OCI-M2 (cell line): ENCODE measurements around the gene PTPRG.
"Not testable (repeated sequence)": the region's sequence is repeated elsewhere in the genome, so short reads cannot be mapped to it uniquely, and the experiment has no call there.

ENCODE experiments used
- DNase-seq: peaks from one replicate; lab custom pipeline; 2025; ENCODE audit not compliant: unreplicated experiment; lab: John Stamatoyannopoulos, UW

Gene PTPRG

GRCh38 chr3:61715886-61716527 lies 154.6 kb downstream of the PTPRG start:
- DNase-seq: no peak

- not testable (repeated sequence) for DNase-seq
Observed at GRCh38 chr3:61716693-61717092, 155.3 kb downstream of the PTPRG start.

DNA sequence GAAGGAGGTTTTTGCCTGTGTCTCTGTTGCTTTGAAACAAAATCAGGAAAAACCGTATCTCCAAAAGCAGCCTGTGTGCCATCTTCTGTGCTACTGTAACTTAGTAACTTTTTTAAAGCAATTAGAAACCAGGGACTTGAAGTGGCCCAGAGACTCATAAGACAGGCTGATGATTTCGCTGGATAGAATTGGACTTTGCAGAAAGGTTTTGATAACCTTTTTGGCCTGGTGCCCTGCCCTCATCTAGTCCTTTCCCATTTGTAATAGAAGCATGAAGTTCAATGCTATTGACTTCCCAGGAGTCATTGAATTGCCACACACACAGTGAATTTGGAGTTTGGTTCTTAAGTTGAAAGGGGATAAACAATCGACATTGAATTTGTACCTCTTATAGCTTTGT lies 157.2 kb downstream of the PTPRG start:
- no peak for DNase-seq

GRCh38 chr3:61719278-61719977 lies 158.1 kb downstream of the PTPRG start:
- DNase-seq: no peak

- no peak for DNase-seq
Observed at GRCh38 chr3:61723038-61723437, 161.7 kb downstream of the PTPRG start.

GRCh38 chr3:61724183-61724582 lies 162.8 kb downstream of the PTPRG start:
- DNase-seq: no peak

GRCh38 chr3:61724801-61725200 lies 163.4 kb downstream of the PTPRG start:
- DNase-seq: no peak

DNA sequence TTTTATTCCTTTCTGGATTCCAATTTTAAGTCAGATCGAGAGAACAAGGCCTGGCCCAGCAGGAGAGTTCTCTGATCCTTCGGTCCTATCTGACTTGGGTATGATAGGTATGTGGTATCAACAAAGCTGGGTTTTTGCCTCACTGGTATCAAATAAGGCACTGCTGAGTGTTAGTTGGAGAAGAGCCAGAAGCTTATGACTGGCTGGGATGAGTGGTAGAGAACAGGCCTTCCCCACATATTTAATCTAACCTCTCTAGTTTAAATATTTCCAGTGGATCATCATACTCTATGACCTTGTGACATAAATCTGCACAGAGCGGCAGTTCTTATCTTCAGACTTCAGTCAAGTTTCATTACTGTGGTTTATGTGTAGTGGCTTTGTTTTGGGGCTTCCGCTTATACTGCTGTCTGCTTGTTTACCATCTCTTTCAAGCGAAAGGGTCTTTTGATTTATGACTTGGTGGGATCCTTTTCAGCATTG lies 164.5 kb downstream of the PTPRG start:
- no peak for DNase-seq

GRCh38 chr3:61727435-61727834 lies 166.1 kb downstream of the PTPRG start:
- DNase-seq: no peak

GRCh38 chr3:61729038-61729634 lies 167.8 kb downstream of the PTPRG start:
- DNase-seq: no peak

DNA sequence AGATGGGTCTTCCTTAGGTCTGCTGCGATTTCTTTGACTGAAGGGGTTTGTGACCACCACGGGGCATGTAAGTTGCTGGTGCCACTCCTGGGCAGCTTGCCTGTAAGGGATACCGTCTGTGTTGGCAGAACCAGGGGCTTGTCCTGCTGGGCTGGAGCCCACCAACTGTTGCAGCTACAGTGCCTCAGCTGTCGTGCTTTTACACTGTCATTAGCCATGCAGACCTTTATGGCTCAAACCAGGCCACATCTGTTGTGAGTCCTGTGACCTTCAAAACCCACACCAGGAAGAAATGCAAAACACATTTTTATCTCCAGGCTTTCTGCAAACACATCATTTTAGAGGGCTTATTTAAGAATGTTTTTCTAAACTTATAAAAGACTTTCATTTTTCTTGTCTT lies 168.7 kb downstream of the PTPRG start:
- no peak for DNase-seq

DNA sequence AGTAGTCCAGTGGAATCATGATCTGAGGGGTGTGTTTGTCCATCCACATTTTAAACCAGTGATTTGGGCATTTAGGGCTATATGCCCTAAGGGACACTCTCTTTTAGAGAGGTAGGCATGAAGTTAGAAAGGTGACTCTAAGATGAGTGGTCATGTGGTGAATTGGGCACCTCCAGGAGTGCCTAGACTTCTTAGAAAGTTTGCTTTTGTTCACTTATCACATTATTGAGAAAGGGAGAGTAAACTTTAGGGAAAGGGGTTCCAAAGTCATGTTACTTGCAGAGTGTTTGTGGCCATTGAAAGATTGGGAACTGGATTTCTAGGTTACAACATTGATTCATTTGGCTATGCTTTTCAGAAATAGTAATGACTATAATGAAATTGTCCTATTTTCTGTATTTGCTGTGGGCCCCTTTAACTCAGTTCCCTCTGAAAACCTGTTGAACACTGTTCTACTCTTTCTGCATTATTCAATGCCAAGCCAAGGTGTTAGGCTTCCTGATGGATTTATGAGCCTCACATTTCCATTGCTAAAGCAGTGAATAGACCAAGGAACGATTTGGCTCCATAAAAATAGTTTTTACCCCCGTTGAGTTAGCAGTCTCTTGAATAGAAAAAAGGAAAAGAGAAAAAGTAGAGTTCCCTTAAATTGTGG lies 169.3 kb downstream of the PTPRG start:
- DNase-seq: no peak

DNA sequence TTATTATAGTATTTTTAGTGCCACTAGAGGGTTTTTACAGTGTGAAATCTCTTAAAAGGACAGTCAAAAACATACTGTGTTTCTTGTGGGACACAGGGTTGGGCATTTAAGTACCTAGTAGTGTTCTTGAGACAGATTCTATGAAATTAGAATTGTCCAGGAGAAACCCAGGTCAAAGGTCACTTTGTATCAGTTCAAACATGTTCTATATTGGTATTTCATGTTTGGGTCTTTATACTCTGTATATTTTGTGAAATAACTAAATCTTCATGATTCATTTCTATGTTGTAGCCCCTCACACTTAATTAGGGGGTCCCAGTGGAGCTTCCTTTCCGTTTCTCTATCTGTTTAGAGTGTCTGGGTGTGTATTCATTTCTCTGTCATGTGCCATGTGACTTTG lies 171.6 kb downstream of the PTPRG start:
- DNase-seq: no peak

DNA sequence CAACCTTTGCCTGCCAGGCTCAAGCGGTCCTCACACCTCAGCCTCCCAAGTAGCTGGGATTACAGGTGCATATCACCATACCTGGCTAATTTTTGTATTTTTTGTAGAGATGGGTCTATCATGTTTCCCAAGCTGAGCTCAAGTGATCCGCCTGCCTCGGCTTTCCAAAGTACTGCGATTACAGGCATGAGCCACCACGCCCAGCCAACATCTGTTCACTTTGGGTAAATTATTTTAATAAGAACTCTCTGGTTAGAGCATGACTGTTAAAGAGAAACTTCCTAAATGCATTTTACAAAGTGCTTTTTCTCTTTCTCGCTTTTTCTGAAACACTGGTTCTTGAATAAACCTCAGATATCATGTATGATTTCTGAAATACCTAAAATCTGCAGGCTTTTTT lies 172.5 kb downstream of the PTPRG start:
- DNase-seq: no peak

- DNase-seq: no peak
Observed at GRCh38 chr3:61734749-61735686, 173.6 kb downstream of the PTPRG start.

GRCh38 chr3:61736506-61736905 lies 175.1 kb downstream of the PTPRG start:
- DNase-seq: no peak

DNA sequence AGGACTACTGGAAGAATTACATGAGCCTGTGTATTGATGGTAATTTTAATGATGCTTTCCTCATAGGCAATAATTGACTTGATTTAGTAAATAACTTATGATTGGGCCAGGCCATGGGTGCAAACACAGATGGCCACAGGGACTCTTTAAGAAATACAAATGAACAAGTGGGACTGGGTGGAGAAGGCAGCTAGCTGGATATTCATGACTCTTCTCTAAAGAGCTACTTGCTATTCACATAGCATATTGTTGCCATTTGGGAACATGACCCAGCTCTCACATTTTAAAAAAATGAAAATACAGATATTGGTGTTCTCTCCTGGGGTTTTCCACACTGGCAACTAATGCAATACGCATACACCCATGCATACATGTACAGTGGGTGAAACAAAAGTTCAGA lies 178.3 kb downstream of the PTPRG start:
- no peak for DNase-seq

- DNase-seq: no peak
Observed at GRCh38 chr3:61740494-61740893, 179.1 kb downstream of the PTPRG start.

- DNase-seq: no peak
Observed at GRCh38 chr3:61741551-61741950, 180.2 kb downstream of the PTPRG start.

- DNase-seq: no peak
Observed at GRCh38 chr3:61742006-61742405, 180.6 kb downstream of the PTPRG start.

GRCh38 chr3:61743067-61743466 lies 181.7 kb downstream of the PTPRG start:
- DNase-seq: no peak
